ENCODE measurements around the gene KITLG. TPM values are rescaled to one million over a fixed set of nuclear protein-coding genes. Genes with fewer than 3 reads are reported as not detected.
"Not testable (repeated sequence)": the region's sequence is repeated elsewhere in the genome, so short reads cannot be mapped to it uniquely, and the experiment has no call there.

The KITLG gene
- total RNA-seq (2014; rRNA removed; shearing (Covaris generic)) (not detected in 2 replicates), total RNA-seq (2022) (not detected in 2 replicates), Bru-seq, nascent RNA (percentile 16 among the genes with signal in this experiment), BruChase-seq, experiment 1, labeled RNA remaining after a 6-hour chase (percentile 18 among the genes with signal in this experiment), BruChase-seq, experiment 2, labeled RNA remaining after a 2-hour chase (percentile 23 among the genes with signal in this experiment)
- long read RNA-seq, result 0 reads

- intact Hi-C loops (cut with micrococcal nuclease; ENCODE audit: unreplicated experiment), result no loop called here
- no peaks in the 10 kb centered on the region for H3K9me3 ChIP-seq (ENCODE audit: low read length)
- TF ChIP-seq CTCF (conservative IDR thresholded peaks at IDR 0.05; ENCODE audit: low read length) (no peak), EZH2phosphoT487 (IDR thresholded peaks at IDR 0.05; ENCODE audit: borderline replicate concordance, low read depth, low read length) (no peak)
- no peaks in the 10 kb centered on the region for H3K79me2 ChIP-seq (ENCODE audit: insufficient read depth, low read depth, low read length)
- H3K4me3 ChIP-seq (ENCODE audit: low read depth, low read length, poor library complexity, severe bottlenecking), result no peak within 1 kb of the TSS
- H3K36me3 ChIP-seq (ENCODE audit: insufficient read depth, low read length), result no peaks in the 10 kb centered on the region
- POLR2A ChIA-PET, result no interaction called here
- no peak within 1 kb of the TSS for H2AFZ ChIP-seq (ENCODE audit: low read length)
- no peaks in the 10 kb centered on the region for H3K4me1 ChIP-seq (ENCODE audit: insufficient read depth, low read length, poor library complexity, severe bottlenecking)
- no peak within 1 kb of the TSS for H3K4me2 ChIP-seq (ENCODE audit: low read length)
- H3K27ac ChIP-seq (ENCODE audit: low read depth, low read length, poor library complexity, severe bottlenecking), result no peak within 1 kb of the TSS
- no peaks in the 10 kb centered on the region for H3K9me2 ChIP-seq (ENCODE audit: insufficient read depth, low read length)
- H4K20me1 ChIP-seq (ENCODE audit: insufficient read depth, low read length), result no peaks in the 10 kb centered on the region
- no TSS peak for BruUV-seq (replicated peaks)
- DNase-seq (ENCODE audit: low spot score), result no peak
- CTCF ChIA-PET (ENCODE audit: unreplicated experiment), result no interaction called here
These were observed at the start of gene KITLG for GRCh38 chr12:88580051-88580871. Gene KITLG (minus strand): TSS chr12:88580471. CDS start chr12:88580278, 193 bp downstream.

- Histone ChIP-seq H3K36me3 (ENCODE audit: insufficient read depth, low read length) (no peaks in the 10 kb centered on the region), H3K4me1 (ENCODE audit: insufficient read depth, low read length, poor library complexity, severe bottlenecking) (no peaks in the 10 kb centered on the region), H3K4me2 (ENCODE audit: low read length) (no peak overlapping the region), H2AFZ (ENCODE audit: low read length) (no peak overlapping the region), H3K4me3 (ENCODE audit: low read depth, low read length, poor library complexity, severe bottlenecking) (no peak overlapping the region), H3K27ac (ENCODE audit: low read depth, low read length, poor library complexity, severe bottlenecking) (no peak overlapping the region), H3K9me2 (ENCODE audit: insufficient read depth, low read length) (no peaks in the 10 kb centered on the region), H3K9me3 (ENCODE audit: low read length) (no peaks in the 10 kb centered on the region), H4K20me1 (ENCODE audit: insufficient read depth, low read length) (no peaks in the 10 kb centered on the region), H3K79me2 (ENCODE audit: insufficient read depth, low read depth, low read length) (no peaks in the 10 kb centered on the region)
- intact Hi-C loops (cut with micrococcal nuclease; ENCODE audit: unreplicated experiment), result no loop called here
- no TSS peak for BruUV-seq (replicated peaks)
- no peak for TF ChIP-seq EZH2phosphoT487 (IDR thresholded peaks at IDR 0.05; ENCODE audit: borderline replicate concordance, low read depth, low read length)
- TF ChIP-seq CTCF (conservative IDR thresholded peaks at IDR 0.05; ENCODE audit: low read length), result no peak
- ChIA-PET CTCF (ENCODE audit: unreplicated experiment) (no interaction called here), POLR2A (no interaction called here)
- DNase-seq (ENCODE audit: low spot score), result no peak
These were observed 48.7 kb upstream of the KITLG start for GRCh38 chr12:88628856-88629509.

GRCh38 chr12:88628035-88628434, 47.8 kb upstream of the KITLG start:
- H3K9me2 ChIP-seq (ENCODE audit: insufficient read depth, low read length); H3K36me3 ChIP-seq (ENCODE audit: insufficient read depth, low read length); H2AFZ ChIP-seq (ENCODE audit: low read length); H3K9me3 ChIP-seq (ENCODE audit: low read length); CTCF ChIA-PET (ENCODE audit: unreplicated experiment); H4K20me1 ChIP-seq (ENCODE audit: insufficient read depth, low read length); H3K27ac ChIP-seq (ENCODE audit: low read depth, low read length, poor library complexity, severe bottlenecking); H3K4me2 ChIP-seq (ENCODE audit: low read length); intact Hi-C loops (cut with micrococcal nuclease; ENCODE audit: unreplicated experiment); H3K4me3 ChIP-seq (ENCODE audit: low read depth, low read length, poor library complexity, severe bottlenecking); DNase-seq (ENCODE audit: low spot score); BruUV-seq (replicated peaks); POLR2A ChIA-PET; H3K4me1 ChIP-seq (ENCODE audit: insufficient read depth, low read length, poor library complexity, severe bottlenecking); H3K79me2 ChIP-seq (ENCODE audit: insufficient read depth, low read depth, low read length): not testable (repeated sequence)

Measured in OCI-LY7 (cell line).